ENCODE data around the gene OR56A3. TPM values are rescaled to one million over a fixed set of nuclear protein-coding genes. Genes with fewer than 3 reads are reported as not detected.

The OR56A3 gene
- not detected for total RNA-seq
- long read RNA-seq: 0 reads

- no peaks in the 10 kb centered on the region for H3K27me3 ChIP-seq
- no peak within 1 kb of the TSS for H3K27ac ChIP-seq
- H3K9me3 ChIP-seq: no peaks in the 10 kb centered on the region
- intact Hi-C loops (cut with DNase I): no loop called here
- no peaks in the 10 kb centered on the region for H3K4me1 ChIP-seq
- no peak for TF ChIP-seq CTCF (IDR thresholded peaks at IDR 0.05)
- ATAC-seq: no peak
- DNase-seq: no peak
- no peak within 1 kb of the TSS for H3K4me3 ChIP-seq
- H3K36me3 ChIP-seq: no peaks in the 10 kb centered on the region
These were observed at the start of gene OR56A3 for GRCh38 chr11:5941951-5942350. Gene OR56A3 (plus strand): TSS chr11:5942251. CDS start chr11:5947347, 5,096 bp downstream.

- no peak within 1 kb of the TSS for H3K4me3 ChIP-seq
These were observed 49.1 kb upstream of the OR56A3 start, which contains the start of gene OR52E5 for GRCh38 chr11:5892908-5893307. Gene OR52E5 (plus strand): TSS chr11:5893208. CDS start chr11:5900777, 7,569 bp downstream.

GRCh38 chr11:5899534-5899933, 42.5 kb upstream of the OR56A3 start:
- Histone ChIP-seq H3K27me3 (no peaks in the 10 kb centered on the region), H3K36me3 (no peaks in the 10 kb centered on the region), H3K27ac (no peak overlapping the region), H3K9me3 (no peaks in the 10 kb centered on the region), H3K4me3 (no peak overlapping the region), H3K4me1 (no peaks in the 10 kb centered on the region)
- intact Hi-C loops (cut with DNase I): no loop called here
- ATAC-seq (no peak), DNase-seq (no peak)
- TF ChIP-seq CTCF (IDR thresholded peaks at IDR 0.05): no peak

More at GRCh38 chr11:5892908-5893307, 49.1 kb upstream of the OR56A3 start, which contains the start of gene OR52E5:
- Histone ChIP-seq H3K4me1 (no peaks in the 10 kb centered on the region), H3K9me3 (no peaks in the 10 kb centered on the region), H3K27me3 (no peaks in the 10 kb centered on the region), H3K27ac (no peak within 1 kb of the TSS), H3K36me3 (no peaks in the 10 kb centered on the region)
- TF ChIP-seq CTCF (IDR thresholded peaks at IDR 0.05): no peak
- DNase-seq (no peak), ATAC-seq (no peak)
- intact Hi-C loops (cut with DNase I): no loop called here

- Histone ChIP-seq H3K36me3 (no peaks in the 10 kb centered on the region), H3K9me3 (no peaks in the 10 kb centered on the region), H3K27me3 (no peaks in the 10 kb centered on the region), H3K4me1 (no peaks in the 10 kb centered on the region), H3K27ac (no peak overlapping the region), H3K4me3 (no peak overlapping the region)
- intact Hi-C loops (cut with DNase I): no loop called here
- no peak for DNase-seq
- ATAC-seq: no peak
- no peak for TF ChIP-seq CTCF (IDR thresholded peaks at IDR 0.05)
These were observed 31.5 kb upstream of the OR56A3 start for GRCh38 chr11:5910540-5910939.

- intact Hi-C loops (cut with DNase I): no loop called here
- Histone ChIP-seq H3K9me3 (no peaks in the 10 kb centered on the region), H3K27me3 (no peaks in the 10 kb centered on the region)
These were observed 19.2 kb upstream of the OR56A3 start for GRCh38 chr11:5922749-5923426.

More at GRCh38 chr11:5922749-5923426, 19.2 kb upstream of the OR56A3 start:
- ATAC-seq: no peak
- no peak overlapping the region for H3K27ac ChIP-seq
- no peaks in the 10 kb centered on the region for H3K4me1 ChIP-seq
- no peak overlapping the region for H3K4me3 ChIP-seq
- DNase-seq: no peak
- no peaks in the 10 kb centered on the region for H3K36me3 ChIP-seq
- TF ChIP-seq CTCF (IDR thresholded peaks at IDR 0.05): no peak

Measured in upper lobe of right lung (tissue), 1 donor.